ENCODE measurements around the gene DOCK4. TPM values are rescaled to one million over a fixed set of nuclear protein-coding genes. Genes with fewer than 3 reads are reported as not detected.

The DOCK4 gene
- total RNA-seq, 1 donor from 2014 or later, result 4.5 TPM

- Histone ChIP-seq H3K4me3 (ENCODE audit: low read depth, low read length) (no peak overlapping the region), H3K27me3 (ENCODE audit: control insufficient read depth, insufficient read depth, low read length) (no peaks in the 10 kb centered on the region), H3K36me3 (ENCODE audit: control insufficient read depth, insufficient read depth, low read length) (no peaks in the 10 kb centered on the region)
- FAIRE-seq (no peak), DNase-seq (ENCODE audit: low read depth) (no peak)
- no peak for TF ChIP-seq CTCF (IDR thresholded peaks at IDR 0.05; ENCODE audit: insufficient read depth, low read length, severe bottlenecking)
Observed at GRCh38 chr7:111873326-111873646, 332.9 kb downstream of the DOCK4 start.

- Histone ChIP-seq H3K4me3 (ENCODE audit: low read depth, low read length) (no peak overlapping the region), H3K36me3 (ENCODE audit: control insufficient read depth, insufficient read depth, low read length) (no peaks in the 10 kb centered on the region), H3K27me3 (ENCODE audit: control insufficient read depth, insufficient read depth, low read length) (no peaks in the 10 kb centered on the region)
- FAIRE-seq, result no peak
- no peak for TF ChIP-seq CTCF (IDR thresholded peaks at IDR 0.05; ENCODE audit: insufficient read depth, low read length, severe bottlenecking)
- DNase-seq (ENCODE audit: low read depth), result no peak
Observed at GRCh38 chr7:111872450-111873325, 333.5 kb downstream of the DOCK4 start.

GRCh38 chr7:111871283-111871682 is 334.9 kb downstream of the DOCK4 start:
- FAIRE-seq (no peak), DNase-seq (ENCODE audit: low read depth) (peak; percentile 16)

GRCh38 chr7:111869280-111869679 is 336.9 kb downstream of the DOCK4 start:
- H3K4me3 ChIP-seq (ENCODE audit: low read depth, low read length), result no peak overlapping the region
- FAIRE-seq (no peak), DNase-seq (ENCODE audit: low read depth) (no peak)
- no peak for TF ChIP-seq CTCF (IDR thresholded peaks at IDR 0.05; ENCODE audit: insufficient read depth, low read length, severe bottlenecking)
- H3K27me3 ChIP-seq (ENCODE audit: control insufficient read depth, insufficient read depth, low read length), result no peaks in the 10 kb centered on the region
- H3K36me3 ChIP-seq (ENCODE audit: control insufficient read depth, insufficient read depth, low read length), result no peaks in the 10 kb centered on the region

More at GRCh38 chr7:111871283-111871682, 334.9 kb downstream of the DOCK4 start:
- Histone ChIP-seq H3K36me3 (ENCODE audit: control insufficient read depth, insufficient read depth, low read length) (no peaks in the 10 kb centered on the region), H3K4me3 (ENCODE audit: low read depth, low read length) (no peak overlapping the region), H3K27me3 (ENCODE audit: control insufficient read depth, insufficient read depth, low read length) (no peaks in the 10 kb centered on the region)
- TF ChIP-seq CTCF (IDR thresholded peaks at IDR 0.05; ENCODE audit: insufficient read depth, low read length, severe bottlenecking), result no peak

- no peak for TF ChIP-seq CTCF (IDR thresholded peaks at IDR 0.05; ENCODE audit: insufficient read depth, low read length, severe bottlenecking)
- no peaks in the 10 kb centered on the region for H3K36me3 ChIP-seq (ENCODE audit: control insufficient read depth, insufficient read depth, low read length)
- DNase-seq (ENCODE audit: low read depth) (no peak), FAIRE-seq (no peak)
- H3K4me3 ChIP-seq (ENCODE audit: low read depth, low read length), result no peak overlapping the region
- no peaks in the 10 kb centered on the region for H3K27me3 ChIP-seq (ENCODE audit: control insufficient read depth, insufficient read depth, low read length)
Observed at GRCh38 chr7:111867348-111867931, 338.8 kb downstream of the DOCK4 start.
